GM13977 (cell line): ENCODE data around the gene APOC4.

Experiments
- DNase-seq: peaks from one replicate; pipeline ENCODE4 v3.0.0; 2012; ENCODE audit warnings: low spot score
- CTCF ChIP-seq: IDR thresholded peaks from 2 replicates; pipeline ENCODE4 v1.5.1; 2012; ENCODE audit warnings: mild to moderate bottlenecking, control low read depth; ENCODE audit not compliant: insufficient read depth; ENCODE audit errors: extremely low read depth, missing control alignments
- in situ Hi-C: fragments of 300-500 bp; cut with MboI; formaldehyde crosslinking; loops from one replicate; pipeline ENCODE4 v1.12.0; 2022; ENCODE audit warnings: low sequenced_read_pairs, low pct_unique_long_range_greater_than_20kb, mixed read lengths, inconsistent platforms; ENCODE audit not compliant: unreplicated experiment

Gene APOC4

DNA sequence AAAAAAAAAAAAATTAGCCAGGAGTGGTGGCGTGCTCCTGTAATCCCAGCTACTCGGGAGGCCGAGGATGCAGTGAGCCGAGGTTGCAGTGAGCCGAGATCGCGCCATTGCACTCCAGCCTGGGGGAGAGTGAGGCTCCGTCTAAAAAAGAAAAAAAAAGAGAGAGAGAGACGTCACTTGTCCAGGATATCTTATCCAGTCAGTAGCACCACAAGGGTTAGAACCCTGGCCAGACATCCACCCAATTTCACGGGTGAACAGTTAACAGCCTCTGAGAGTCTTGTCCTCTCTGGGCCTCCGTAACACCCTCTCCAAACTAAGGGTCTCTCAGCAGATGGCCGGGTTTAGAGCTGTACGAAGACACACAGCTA lies 12.2 kb downstream of the APOC4 start:
- no peak for TF ChIP-seq CTCF
- no peak for DNase-seq
- in situ Hi-C loops: no loop called here

- no peak for TF ChIP-seq CTCF
- in situ Hi-C loops: no loop called here
- peak; percentile 98 for DNase-seq
Measured at GRCh38 chr19:44954649-44955504, 12.8 kb downstream of the APOC4 start, which contains the start of gene CLPTM1. CLPTM1 (plus strand) TSS chr19:44955380; CDS start chr19:44955396, 16 bp downstream.

DNA sequence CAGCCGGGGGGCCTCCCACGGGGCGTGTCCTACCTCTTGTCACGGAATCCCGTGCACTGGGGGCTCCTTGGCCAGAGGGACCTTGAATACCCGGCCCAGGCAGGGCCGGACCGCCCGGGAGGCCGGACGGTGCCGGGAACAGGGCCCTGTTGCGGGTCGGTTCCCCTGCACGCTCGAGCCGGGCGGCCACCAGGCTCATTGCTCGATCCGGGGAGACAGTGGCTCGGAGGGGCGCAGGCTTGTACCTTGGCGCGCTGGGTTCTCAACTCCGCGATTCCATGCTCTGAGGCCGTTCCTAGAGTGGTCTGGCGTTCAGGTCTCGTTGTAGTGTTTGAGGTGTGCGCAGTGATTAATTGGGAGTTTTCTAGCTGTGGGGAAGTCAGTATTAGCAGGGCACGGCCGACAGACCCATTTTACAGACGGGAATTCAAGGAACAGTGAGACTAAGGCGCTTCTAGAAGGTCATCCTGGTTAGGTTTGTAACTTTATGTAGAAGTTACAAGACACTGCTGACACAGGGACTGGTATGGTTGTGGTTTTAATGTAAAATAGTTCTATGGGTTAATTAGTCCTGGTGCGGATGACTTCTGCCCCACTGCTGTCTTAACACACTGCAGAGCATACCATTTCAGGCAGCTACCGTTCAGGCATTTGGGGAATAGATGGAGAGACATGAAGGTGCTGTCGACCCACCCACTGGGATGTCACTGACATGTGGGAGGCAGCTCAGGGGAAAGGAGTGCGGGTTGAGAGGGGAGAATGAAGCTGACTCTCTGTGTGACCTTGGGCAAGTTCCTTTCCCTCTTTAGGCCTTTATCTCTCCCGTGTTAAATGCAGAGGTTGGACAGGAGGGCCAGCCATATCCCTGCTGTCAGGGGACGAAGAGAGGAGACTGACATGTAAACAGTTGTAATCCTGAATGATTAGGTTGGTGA lies 13.7 kb downstream of the APOC4 start:
- no peak for DNase-seq
- in situ Hi-C loops: no loop called here
- TF ChIP-seq CTCF: no peak

GRCh38 chr19:44957526-44957925 lies 15.5 kb downstream of the APOC4 start:
- DNase-seq: no peak
- in situ Hi-C loops: no loop called here
- TF ChIP-seq CTCF: no peak

- TF ChIP-seq CTCF: no peak
- in situ Hi-C loops: no loop called here
- DNase-seq: no peak
Measured at GRCh38 chr19:44958090-44958489, 16.1 kb downstream of the APOC4 start.

- TF ChIP-seq CTCF: no peak
- in situ Hi-C loops: no loop called here
Measured at GRCh38 chr19:44959691-44960090, 17.7 kb downstream of the APOC4 start.

More at GRCh38 chr19:44959691-44960090, 17.7 kb downstream of the APOC4 start:
- no peak for DNase-seq
